Mesenchymal stem cell (in vitro differentiated cells and primary cell): ENCODE data around the gene SAFB.

Experiments
- DNase-seq: peaks from one replicate; pipeline ENCODE4 v3.0.0-alpha.2; 2013
- H2AFZ ChIP-seq: one replicate; pipeline ENCODE4 v1.6.1; 2013; ENCODE audit warnings: low read depth, mild to moderate bottlenecking, control low read depth, inconsistent platforms, low read length, moderate library complexity
- H2AK5ac ChIP-seq: 2 replicates; pipeline ENCODE4 v1.6.1; 2013; ENCODE audit warnings: low read length, moderate library complexity, mild to moderate bottlenecking, inconsistent platforms; ENCODE audit not compliant: severe bottlenecking
- H2BK120ac ChIP-seq: one replicate; pipeline ENCODE4 v1.6.1; 2013; ENCODE audit warnings: low read depth, mild to moderate bottlenecking, inconsistent platforms, low read length, moderate library complexity
- H2BK12ac ChIP-seq, 2 experiments: one replicate each; pipeline ENCODE4 v1.6.1; 2013; ENCODE audit warnings: inconsistent platforms in 2 of 2, low read length in 2 of 2, mild to moderate bottlenecking in 2 of 2, moderate library complexity in 2 of 2, control low read depth in 1 of 2
- H2BK15ac ChIP-seq: one replicate; pipeline ENCODE4 v1.6.1; 2013; ENCODE audit warnings: mild to moderate bottlenecking, low read depth, inconsistent platforms; ENCODE audit not compliant: poor library complexity, severe bottlenecking
- H2BK5ac ChIP-seq: 2 replicates; pipeline ENCODE4 v1.6.1; 2013; ENCODE audit warnings: low read depth, mild to moderate bottlenecking, low read length, control low read depth, inconsistent platforms; ENCODE audit not compliant: poor library complexity, severe bottlenecking
- H3K14ac ChIP-seq, 2 experiments: one replicate each; pipeline ENCODE4 v1.6.1; 2013; ENCODE audit warnings: inconsistent platforms in 2 of 2, low read length in 2 of 2, control low read depth in 1 of 2, mild to moderate bottlenecking in 1 of 2, moderate library complexity in 1 of 2
- H3K18ac ChIP-seq, 2 experiments: one replicate each; pipeline ENCODE4 v1.6.1; 2013; ENCODE audit warnings: inconsistent platforms in 2 of 2, low read length in 2 of 2, control low read depth in 1 of 2, low read depth in 1 of 2, mild to moderate bottlenecking in 1 of 2
- H3K23ac ChIP-seq, 2 experiments: one replicate each; pipeline ENCODE4 v1.6.1; 2013; ENCODE audit warnings: inconsistent platforms in 2 of 2, low read length in 2 of 2, mild to moderate bottlenecking in 2 of 2, moderate library complexity in 2 of 2, control low read depth in 1 of 2
- H3K27ac ChIP-seq: 2 replicates; pipeline ENCODE4 v1.5.1; 2013; ENCODE audit warnings: mild to moderate bottlenecking, moderate library complexity, low read length, control low read depth, inconsistent platforms; ENCODE audit not compliant: poor library complexity, severe bottlenecking
- H3K27me3 ChIP-seq, 2 experiments: 2 replicates each; pipeline versions ENCODE4 v1.6.1 to v1.7.0; 2013; ENCODE audit warnings: low read length in 2 of 2, mild to moderate bottlenecking in 2 of 2, moderate library complexity in 2 of 2, control low read depth in 1 of 2, inconsistent platforms in 1 of 2; ENCODE audit not compliant: control insufficient read depth in 1 of 2, insufficient read depth in 1 of 2
- H3K36me3 ChIP-seq, 2 experiments: 2 replicates each; pipeline versions ENCODE4 v1.6.1 to v1.7.0; 2013; ENCODE audit warnings: low read length in 2 of 2, control low read depth in 1 of 2, inconsistent platforms in 1 of 2, low read depth in 1 of 2, mild to moderate bottlenecking in 1 of 2; ENCODE audit not compliant: insufficient read depth in 2 of 2, control insufficient read depth in 1 of 2
- H3K4ac ChIP-seq, 2 experiments: one replicate each; pipeline ENCODE4 v1.6.1; 2013; ENCODE audit warnings: inconsistent platforms in 2 of 2, low read length in 2 of 2, mild to moderate bottlenecking in 2 of 2, moderate library complexity in 2 of 2, control low read depth in 1 of 2, low read depth in 1 of 2
- H3K4me1 ChIP-seq: 2 replicates; pipeline ENCODE4 v1.6.1; 2013; ENCODE audit warnings: low read depth, low read length, control low read depth; ENCODE audit not compliant: control insufficient read depth, insufficient read depth
- H3K4me2 ChIP-seq: 2 replicates; pipeline ENCODE4 v1.6.1; 2013; ENCODE audit warnings: low read length, mild to moderate bottlenecking, inconsistent platforms; ENCODE audit not compliant: poor library complexity, severe bottlenecking
- H3K4me3 ChIP-seq, 2 experiments: 2 replicates each; pipeline versions ENCODE4 v1.5.1 to v1.7.0; 2013; ENCODE audit warnings: low read length in 2 of 2, mild to moderate bottlenecking in 2 of 2, control low read depth in 1 of 2, low read depth in 1 of 2; ENCODE audit not compliant: insufficient read depth in 1 of 2
- H3K79me1 ChIP-seq: replicated peaks from 2 replicates; pipeline ENCODE4 v1.6.1; 2013; ENCODE audit warnings: mild to moderate bottlenecking, control low read depth, low read length, inconsistent platforms; ENCODE audit not compliant: poor library complexity, severe bottlenecking
- H3K9ac ChIP-seq: 2 replicates; pipeline ENCODE4 v1.7.0; 2013; ENCODE audit warnings: mild to moderate bottlenecking, low read length, moderate library complexity
- H3K9me3 ChIP-seq: 2 replicates; pipeline ENCODE4 v1.7.0; 2013; ENCODE audit warnings: mild to moderate bottlenecking, low read length; ENCODE audit not compliant: control insufficient read depth
- H4K8ac ChIP-seq: one replicate; pipeline ENCODE4 v1.6.1; 2013; ENCODE audit warnings: inconsistent platforms, mild to moderate bottlenecking, low read length, moderate library complexity
- H4K91ac ChIP-seq: one replicate; pipeline ENCODE4 v1.6.1; 2013; ENCODE audit warnings: mild to moderate bottlenecking, low read length, inconsistent platforms
- WGBS: methylation state at CpG from one replicate; pipeline ENCODE4 v1.1.7; 2013; ENCODE audit warnings: mixed read lengths; 5-methylcytosine and 5-hydroxymethylcytosine counted together

SAFB gene

DNA sequence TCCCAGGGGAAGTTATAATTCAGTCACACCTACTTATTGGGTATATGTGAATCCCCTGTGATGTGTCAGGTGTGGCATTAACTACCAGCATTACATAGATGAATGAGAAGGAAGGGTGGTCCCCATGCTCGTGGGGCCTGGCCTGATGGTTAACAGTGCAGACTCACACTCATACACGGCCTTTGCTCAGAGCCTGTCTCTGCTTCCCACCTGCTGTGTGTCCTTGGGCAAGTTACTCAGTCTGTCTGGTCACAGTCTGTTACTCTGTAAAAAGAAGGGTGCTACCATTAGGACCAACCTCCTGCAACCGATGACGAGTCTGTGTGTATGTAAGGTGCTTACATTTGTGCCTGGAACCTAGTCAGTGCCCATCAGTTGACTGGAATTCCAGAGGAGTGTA lies 23.8 kb downstream of the SAFB start:
- Histone ChIP-seq H3K18ac (no peak overlapping the region), H3K27me3 (no peaks in the 10 kb centered on the region), H3K4me1 (peaks cover 3% of the 10 kb centered on the region), H2AFZ (no peak overlapping the region), H3K9ac (no peak overlapping the region), H3K4me2 (no peak overlapping the region), H2BK5ac (no peak overlapping the region), H2BK12ac (no peak overlapping the region), H3K9me3 (no peaks in the 10 kb centered on the region), H3K4ac (no peak overlapping the region), H3K79me1 (peaks cover 39% of the 10 kb centered on the region), H2BK15ac (no peak overlapping the region), H4K91ac (no peak overlapping the region), H3K14ac (no peak overlapping the region), H3K27ac (no peak overlapping the region), H2BK120ac (no peak overlapping the region), H3K36me3 (peaks cover 44 to 90% of the 10 kb centered on the region in 2 experiments), H3K4me3 (no peak overlapping the region), H4K8ac (no peak overlapping the region), H3K23ac (no peak overlapping the region), H2AK5ac (no peak overlapping the region)
- DNase-seq: no peak
- 99% methylated on average over 4 of the region's 4 CpGs for WGBS

DNA sequence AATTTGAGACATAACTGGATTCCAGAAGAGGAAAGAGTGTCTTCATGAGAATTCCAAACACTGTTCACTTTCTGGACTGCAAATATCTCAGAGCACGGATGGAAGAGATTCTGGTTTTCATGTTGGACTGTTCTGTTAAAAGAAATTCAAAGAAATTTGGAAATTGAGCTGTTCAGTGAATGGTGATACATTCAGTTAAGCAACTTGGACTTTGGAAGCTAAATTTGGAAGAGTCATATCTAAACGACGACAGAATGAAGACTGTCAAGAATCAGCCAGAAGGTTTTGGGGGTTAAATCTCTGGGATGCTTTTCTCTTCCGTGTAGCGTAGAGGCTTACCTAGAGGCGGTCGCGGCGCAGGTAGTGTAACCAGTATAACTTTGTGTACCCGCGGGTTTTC lies 25.6 kb downstream of the SAFB start:
- H2AFZ ChIP-seq: no peak overlapping the region
- H3K4me2 ChIP-seq: no peak overlapping the region
- no peak overlapping the region for H2BK12ac ChIP-seq
- H3K36me3 ChIP-seq: peaks cover 57 to 90% of the 10 kb centered on the region in 2 experiments
- H4K8ac ChIP-seq: no peak overlapping the region
- H3K27me3 ChIP-seq: no peaks in the 10 kb centered on the region
- no peaks in the 10 kb centered on the region for H3K9me3 ChIP-seq
- H2BK120ac ChIP-seq: no peak overlapping the region
- no peak overlapping the region for H3K14ac ChIP-seq
- WGBS: 93% methylated on average over 3 of the region's 11 CpGs
- no peak overlapping the region for H3K23ac ChIP-seq
- no peak overlapping the region for H4K91ac ChIP-seq
- H2AK5ac ChIP-seq: no peak overlapping the region
- no peak for DNase-seq
- H3K18ac ChIP-seq: no peak overlapping the region
- H3K9ac ChIP-seq: no peak overlapping the region
- no peak overlapping the region for H3K27ac ChIP-seq
- H3K4me3 ChIP-seq: no peak overlapping the region
- no peak overlapping the region for H2BK15ac ChIP-seq
- peaks cover 3% of the 10 kb centered on the region for H3K4me1 ChIP-seq
- no peak overlapping the region for H2BK5ac ChIP-seq
- no peak overlapping the region for H3K4ac ChIP-seq
- H3K79me1 ChIP-seq: peaks cover 44% of the 10 kb centered on the region

DNA sequence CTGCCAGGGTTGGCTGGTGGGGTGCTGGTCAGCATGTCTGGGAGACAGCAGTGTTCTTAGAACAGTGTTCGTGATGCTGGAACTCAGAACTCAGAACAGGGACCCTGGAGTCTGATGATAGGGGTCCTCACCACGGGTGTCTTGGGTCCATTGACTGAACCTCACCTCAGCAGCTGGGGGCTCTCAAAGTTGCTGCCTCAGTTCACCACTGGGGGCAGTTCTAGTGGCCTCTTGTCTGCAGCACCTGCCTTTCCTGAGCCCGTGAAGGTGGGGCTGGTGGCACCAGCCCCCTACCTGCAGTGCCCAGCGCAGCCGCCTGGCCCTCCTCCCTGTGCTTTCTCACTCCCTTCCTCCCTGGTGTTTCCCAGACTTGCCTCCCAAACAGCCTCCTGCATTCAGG lies 28.5 kb downstream of the SAFB start:
- Histone ChIP-seq H3K14ac (no peak overlapping the region), H2BK12ac (no peak overlapping the region), H3K36me3 (peaks cover 72 to 89% of the 10 kb centered on the region in 2 experiments), H3K4ac (no peak overlapping the region), H3K23ac (no peak overlapping the region), H3K4me3 (no peak overlapping the region), H2AK5ac (no peak overlapping the region), H4K8ac (no peak overlapping the region), H2BK5ac (no peak overlapping the region), H4K91ac (no peak overlapping the region), H2BK15ac (no peak overlapping the region), H3K27ac (no peak overlapping the region), H3K4me2 (no peak overlapping the region), H3K4me1 (peaks cover 1% of the 10 kb centered on the region), H3K9me3 (no peaks in the 10 kb centered on the region), H3K18ac (no peak overlapping the region), H3K27me3 (no peaks in the 10 kb centered on the region), H3K79me1 (peaks cover 48% of the 10 kb centered on the region), H2AFZ (no peak overlapping the region), H3K9ac (no peak overlapping the region), H2BK120ac (no peak overlapping the region)
- no peak for DNase-seq
- 97% methylated on average over 5 of the region's 5 CpGs for WGBS

- no peak overlapping the region for H2BK5ac ChIP-seq
- no peaks in the 10 kb centered on the region for H3K4me1 ChIP-seq
- no peaks in the 10 kb centered on the region for H3K27me3 ChIP-seq
- WGBS: 97% methylated on average over 10 of the region's 10 CpGs
- H2AK5ac ChIP-seq: no peak overlapping the region
- no peak overlapping the region for H3K4ac ChIP-seq
- no peak overlapping the region for H3K27ac ChIP-seq
- H3K36me3 ChIP-seq: peaks cover 73 to 85% of the 10 kb centered on the region in 2 experiments
- H2BK15ac ChIP-seq: no peak overlapping the region
- H4K8ac ChIP-seq: no peak overlapping the region
- H4K91ac ChIP-seq: no peak overlapping the region
- H3K4me3 ChIP-seq: no peak overlapping the region
- no peak overlapping the region for H3K9ac ChIP-seq
- no peak overlapping the region for H3K23ac ChIP-seq
- H3K9me3 ChIP-seq: no peaks in the 10 kb centered on the region
- H3K14ac ChIP-seq: no peak overlapping the region
- H2AFZ ChIP-seq: no peak overlapping the region
- peaks cover 45% of the 10 kb centered on the region for H3K79me1 ChIP-seq
- H3K4me2 ChIP-seq: no peak overlapping the region
- DNase-seq: no peak
- H2BK12ac ChIP-seq: no peak overlapping the region
- H3K18ac ChIP-seq: no peak overlapping the region
- no peak overlapping the region for H2BK120ac ChIP-seq
These were observed 29.4 kb downstream of the SAFB start for GRCh38 chr19:5652261-5652660.
